G401 (cell line): Measurements from ENCODE around the gene KDM4B. TPM values are rescaled to one million over a fixed set of nuclear protein-coding genes. Genes with fewer than 3 reads are reported as not detected.
"Not testable (repeated sequence)": the region's sequence is repeated elsewhere in the genome, so short reads cannot be mapped to it uniquely, and the experiment has no call there.

ENCODE experiments used
- DNase-seq: peaks from one replicate; pipeline ENCODE4 v3.0.0-alpha.2; 2015; ENCODE audit warnings: low spot score
- in situ Hi-C: cut with HindIII; loops from 2 replicates; pipeline ENCODE4 v1.10.0; 2016; ENCODE audit warnings: low sequenced_read_pairs, mixed read lengths
- total RNA-seq: library from RNA; depleted of rRNA; stranded (reverse); fragments of >200 nt; shearing (Covaris generic); gene quantifications from 2 replicates; pipeline ENCODE4 v1.2.3, GENCODE V29; 2014; rRNA removed

The KDM4B gene
- total RNA-seq, 1 experiment from 2014 or later = 19.3 TPM

DNA sequence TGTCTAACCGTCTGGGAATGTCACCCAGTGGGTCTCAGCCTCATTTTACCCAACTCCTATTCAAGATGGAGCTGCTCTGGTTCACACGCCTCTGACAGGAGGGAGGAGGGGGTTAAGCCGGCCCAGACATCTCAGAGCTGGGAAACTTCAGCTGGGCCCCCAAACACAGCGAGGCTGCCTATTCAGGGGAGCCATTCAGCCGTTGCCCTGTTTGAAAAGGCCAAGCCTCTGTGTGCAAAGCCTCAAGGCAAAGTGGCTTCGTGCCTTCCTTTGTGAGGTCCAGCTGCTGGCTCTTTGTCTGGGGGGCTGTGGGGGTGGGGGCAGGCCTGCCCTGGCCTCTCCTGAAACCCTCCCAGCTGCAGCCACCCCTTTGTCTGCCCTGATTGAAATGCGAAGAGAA lies 224.3 kb downstream of the KDM4B start:
- in situ Hi-C loops = no loop called here
- DNase-seq = peak; percentile 5

DNA sequence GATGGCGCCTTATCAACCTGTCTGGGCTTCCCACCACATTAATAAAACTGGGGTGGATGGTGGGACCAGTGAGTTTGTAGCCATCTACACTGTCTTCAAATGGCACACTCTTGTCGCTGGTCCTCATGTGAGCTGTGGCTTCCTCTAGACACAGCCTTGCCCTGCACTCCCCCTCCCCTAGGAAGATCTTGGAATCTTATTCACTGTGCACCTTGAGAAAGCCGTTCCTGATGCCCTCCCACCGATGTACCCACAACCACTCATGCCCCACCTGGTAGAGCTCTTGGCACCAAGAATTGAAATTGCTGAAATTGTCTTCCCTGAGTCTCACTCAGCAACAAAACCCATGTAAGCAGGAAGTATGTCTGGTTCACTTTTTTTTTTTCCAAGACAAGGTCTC lies 225.7 kb downstream of the KDM4B start:
- in situ Hi-C loops = no loop called here
- no peak for DNase-seq

DNA sequence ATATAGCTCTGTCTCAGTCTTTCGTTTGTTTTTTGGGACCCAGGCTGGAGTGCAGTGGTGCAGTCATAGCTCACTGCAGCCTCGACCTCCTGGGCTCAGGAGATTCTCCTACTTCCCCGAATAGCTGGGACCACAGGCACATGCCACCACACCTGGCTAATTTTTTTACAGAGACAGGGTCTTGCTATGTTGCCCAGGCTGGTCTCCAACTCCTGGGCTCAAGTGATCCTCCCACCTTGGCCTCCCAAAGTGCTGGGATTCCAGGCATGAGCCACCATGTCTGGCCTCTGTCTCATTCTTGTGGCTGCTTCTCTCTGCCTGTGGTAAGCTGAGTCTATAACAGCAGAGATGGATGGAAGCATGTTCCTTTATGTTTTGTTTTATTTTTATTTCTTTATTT lies 226.7 kb downstream of the KDM4B start:
- in situ Hi-C loops, DNase-seq: not testable (repeated sequence)

DNA sequence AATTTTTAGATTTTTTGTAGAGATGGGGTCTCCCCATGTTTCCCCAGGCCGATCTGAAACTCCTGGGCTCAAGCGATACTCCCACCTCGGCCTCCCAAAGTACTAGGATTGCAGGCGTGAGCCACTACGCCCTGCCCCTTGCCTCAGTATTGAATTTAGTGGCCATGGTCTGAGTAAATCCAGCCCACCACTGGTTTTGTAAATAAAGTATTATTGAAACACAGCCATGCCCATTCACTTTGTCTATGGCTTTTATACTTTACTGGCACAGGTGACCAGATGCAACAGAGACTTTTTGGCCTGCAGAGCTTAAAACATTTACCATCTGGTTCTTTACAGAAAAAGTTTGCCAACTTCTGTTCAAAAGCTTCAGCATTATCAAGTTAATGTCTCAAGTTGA lies 227.9 kb downstream of the KDM4B start:
- DNase-seq = no peak
- in situ Hi-C loops = no loop called here

DNA sequence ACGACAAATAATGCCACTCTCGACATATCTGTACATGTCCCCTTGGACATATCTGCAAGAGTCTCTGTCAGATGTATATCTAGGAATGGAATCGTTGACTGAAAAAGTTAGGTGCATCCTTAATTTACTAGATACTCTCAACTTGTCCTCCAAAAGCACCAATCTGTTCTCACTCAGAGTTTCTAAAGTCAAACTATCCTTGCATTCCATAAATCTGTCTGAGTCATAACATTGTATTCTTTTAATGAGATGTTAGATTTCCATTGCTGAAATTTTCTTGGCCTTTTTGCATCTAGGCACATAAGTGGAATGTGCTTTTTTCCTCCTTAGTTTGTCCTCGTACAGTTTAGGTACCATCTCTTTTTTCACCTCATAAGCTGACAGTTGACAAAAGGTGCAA lies 231.9 kb downstream of the KDM4B start:
- DNase-seq = no peak
- in situ Hi-C loops = no loop called here

DNA sequence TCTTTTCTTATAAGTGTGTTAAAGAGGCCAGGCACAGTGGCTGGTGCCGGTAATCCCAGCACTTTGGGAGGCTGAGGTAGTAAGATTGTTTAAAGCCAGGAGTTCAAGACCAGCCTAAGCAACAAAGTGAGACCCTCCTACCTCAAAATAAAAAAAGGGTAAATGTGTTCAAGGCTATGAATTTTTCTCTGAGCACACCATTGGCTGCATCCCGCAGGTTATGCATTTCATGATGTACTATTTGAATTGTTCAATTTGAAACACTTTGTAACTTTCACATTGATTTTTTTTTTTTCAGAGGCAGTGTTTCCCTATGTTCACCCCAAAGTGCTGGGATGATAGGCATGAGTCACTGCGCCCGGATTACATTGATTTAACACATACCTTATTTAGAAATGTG lies 233.6 kb downstream of the KDM4B start:
- no peak for DNase-seq
- in situ Hi-C loops = no loop called here

Other genes starting within 250 kb of the KDM4B start
- 20.4 and 22.5 TPM in 2 replicates for gene DPP9, start 245.3 kb upstream of the KDM4B start, total RNA-seq
- gene FEM1A, start 177.4 kb upstream of the KDM4B start, total RNA-seq = 21.5 and 26.6 TPM in 2 replicates
- not detected in 2 replicates for gene TICAM1, start 137.4 kb upstream of the KDM4B start, total RNA-seq
- gene PLIN3, start 101.4 kb upstream of the KDM4B start, total RNA-seq = 231 TPM in 2 replicates
- gene ARRDC5, start 66.2 kb upstream of the KDM4B start, total RNA-seq = not detected in 2 replicates
- gene UHRF1, start 59.6 kb upstream of the KDM4B start, total RNA-seq = 88.6 and 112 TPM in 2 replicates